Cortex of kidney (tissue), 1 donor: Measurements from ENCODE around the gene FXYD4.
"Not testable (repeated sequence)": the region's sequence is repeated elsewhere in the genome, so short reads cannot be mapped to it uniquely, and the experiment has no call there.

Experiments
- DNase-seq: peaks from one replicate; lab custom pipeline; 2025; lab: John Stamatoyannopoulos, UW

FXYD4 gene, protein sequence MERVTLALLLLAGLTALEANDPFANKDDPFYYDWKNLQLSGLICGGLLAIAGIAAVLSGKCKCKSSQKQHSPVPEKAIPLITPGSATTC

DNA sequence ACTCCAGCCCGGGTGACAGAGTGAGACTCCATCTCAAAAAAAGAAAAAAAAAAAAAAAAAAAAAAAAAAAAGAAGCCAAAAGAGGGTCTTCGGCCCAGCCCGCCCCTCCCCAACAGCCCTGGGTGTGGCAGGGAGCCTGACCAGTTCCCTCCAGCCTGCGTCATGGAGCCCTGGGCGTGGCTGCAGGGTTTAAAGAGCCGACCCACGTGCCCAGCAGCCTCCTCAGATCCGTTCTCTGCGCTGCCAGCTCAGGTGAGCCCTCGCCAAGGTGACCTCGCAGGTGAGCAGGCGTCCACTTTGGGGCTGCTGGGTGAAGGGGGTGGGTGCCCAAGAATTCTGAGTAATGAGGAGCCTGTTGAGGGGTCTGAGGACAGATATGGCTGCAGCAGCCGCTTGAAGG, at the start of gene FXYD4:
Gene FXYD4 (plus strand): TSS at position 219 of the 400 bp plus-strand sequence. CDS start 2,111 bp downstream, outside the sequence.
- DNase-seq: no peak

DNA sequence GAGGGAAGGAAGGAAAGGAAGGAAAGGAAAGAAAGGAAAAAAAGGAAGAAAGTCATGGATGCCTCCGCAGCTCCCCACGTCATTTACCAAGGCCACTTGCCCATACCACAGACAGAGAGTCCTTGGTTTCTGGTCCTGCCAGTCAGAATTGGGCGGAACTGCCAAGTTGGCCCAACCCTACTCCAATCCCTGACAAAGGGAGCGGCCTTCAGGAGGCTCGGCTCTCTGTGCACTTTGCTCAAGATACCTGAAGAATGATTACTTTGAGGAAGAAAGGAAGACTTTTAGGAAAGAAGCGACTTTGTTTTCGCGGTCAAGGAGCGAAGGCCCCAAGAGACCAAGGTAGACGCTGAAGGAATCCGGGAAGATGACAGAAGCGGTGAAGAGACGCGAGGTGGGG, 49.1 kb upstream of the FXYD4 start:
- no peak for DNase-seq

DNA sequence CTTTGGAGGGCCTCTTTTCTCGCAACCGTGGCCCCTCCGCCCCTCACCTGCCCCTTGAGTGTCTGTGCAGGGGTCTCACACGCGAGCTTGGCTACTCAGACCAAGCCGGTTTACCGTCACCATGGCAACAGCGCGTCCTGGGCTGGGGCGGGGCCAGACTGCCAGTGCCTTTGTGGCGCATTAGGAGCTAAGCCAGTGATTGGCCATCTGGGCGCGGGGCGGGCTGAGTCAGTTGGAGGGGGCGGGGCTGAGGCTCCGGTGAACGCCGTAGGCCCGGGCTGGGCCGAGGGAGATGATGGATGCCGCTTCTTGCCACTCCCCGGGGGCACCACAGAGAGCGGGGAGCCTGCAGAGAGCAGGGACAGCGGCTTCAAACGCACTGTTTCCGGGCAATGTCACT, 48.7 kb upstream of the FXYD4 start:
- DNase-seq: no peak

DNA sequence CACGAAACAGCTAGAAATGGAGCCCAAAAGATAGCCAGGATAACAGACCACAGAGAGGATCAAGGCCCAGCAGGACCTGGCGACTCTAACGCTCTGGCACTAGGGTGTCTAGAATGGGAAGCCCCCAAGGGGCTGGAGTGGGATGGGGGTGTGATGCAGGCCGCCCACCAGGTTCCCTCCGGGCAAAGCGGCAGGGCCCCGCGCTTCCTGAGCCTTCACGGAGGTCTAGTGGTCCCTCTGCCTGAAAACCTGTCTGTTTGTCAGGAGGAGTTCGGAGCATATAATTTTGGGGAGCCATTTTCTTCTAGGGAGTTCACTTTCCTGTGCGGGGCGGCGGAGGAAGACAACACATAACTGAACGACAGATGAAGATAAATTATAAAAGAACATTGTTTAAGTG, 48.2 kb upstream of the FXYD4 start:
- no peak for DNase-seq

DNA sequence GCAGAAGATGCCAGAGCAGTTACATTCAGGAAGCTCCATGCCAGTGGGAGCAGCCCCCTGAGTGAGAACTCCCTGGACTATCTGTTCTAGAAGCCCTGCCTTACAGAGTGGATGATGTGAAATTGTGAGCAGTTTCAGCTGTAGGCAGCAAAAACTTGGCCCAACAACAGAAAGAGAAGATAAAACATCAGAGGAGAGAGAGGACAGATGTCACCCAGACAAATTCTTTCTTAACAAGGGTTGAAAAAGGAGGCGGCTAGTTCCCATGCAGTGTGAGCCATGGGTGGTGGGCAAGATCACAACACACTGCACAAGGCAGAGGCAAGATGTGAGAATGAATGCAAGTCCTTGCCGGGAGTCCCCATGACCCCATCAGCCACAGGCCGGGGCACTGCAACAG, 46.6 kb upstream of the FXYD4 start:
- no peak for DNase-seq

DNA sequence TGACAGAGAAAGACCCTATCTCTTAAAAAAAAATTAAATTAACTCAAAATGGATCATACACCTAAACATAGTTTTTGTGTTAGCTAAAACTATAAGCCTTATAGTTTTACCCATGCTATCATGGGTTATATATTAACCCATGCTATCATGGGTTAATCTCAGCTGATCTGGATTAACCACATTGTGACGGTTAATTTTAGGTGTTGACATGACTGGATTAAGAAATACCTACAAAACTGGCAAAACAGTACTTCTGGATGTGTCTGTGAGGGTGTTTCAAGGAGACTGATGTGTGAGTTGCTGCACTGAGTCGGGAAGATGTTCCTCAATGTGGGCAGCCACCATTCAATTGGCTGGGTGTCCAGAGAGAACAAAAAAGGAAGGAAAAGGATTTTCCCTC, 44.3 kb upstream of the FXYD4 start:
- no peak for DNase-seq

DNA sequence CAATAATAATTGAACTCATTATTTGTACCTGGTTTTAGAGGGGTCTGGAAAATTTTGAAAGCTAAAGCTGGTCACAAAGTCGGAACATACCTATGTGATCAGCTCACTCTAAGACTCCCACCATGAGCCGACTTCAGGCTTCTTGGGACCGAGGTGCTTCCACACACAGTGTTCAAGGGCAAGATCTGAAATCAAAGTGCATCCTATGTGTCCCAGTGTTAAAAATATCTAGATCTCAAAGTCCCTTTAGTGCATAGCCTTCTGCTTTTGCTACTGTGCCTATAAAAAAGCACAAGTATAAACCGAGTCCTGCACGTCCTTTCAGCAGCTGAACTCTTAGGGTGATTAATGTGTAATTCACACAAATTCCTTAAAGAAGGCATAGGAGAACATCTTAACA, 43.5 kb upstream of the FXYD4 start:
- DNase-seq: no peak

DNA sequence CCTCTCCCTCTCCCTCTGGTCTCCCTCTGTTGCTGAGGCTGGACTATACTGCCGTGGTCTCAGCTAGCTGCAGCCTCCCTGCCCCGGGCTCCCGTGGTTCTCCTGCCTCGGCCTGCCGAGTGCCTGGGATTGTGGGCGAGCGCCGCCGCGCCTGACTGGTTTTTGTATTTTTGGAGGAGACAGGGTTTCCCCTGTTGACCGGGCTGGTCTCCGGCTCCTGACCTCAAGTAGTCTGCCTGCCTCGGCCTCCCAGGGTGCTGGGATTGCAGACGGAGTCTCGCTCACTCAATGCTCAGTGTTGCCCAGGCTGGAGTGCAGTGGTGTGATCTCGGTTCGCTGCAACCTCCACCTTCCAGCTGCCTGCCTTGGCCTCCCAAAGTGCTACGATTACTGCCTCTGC, 42.6 kb upstream of the FXYD4 start:
- not testable (repeated sequence) for DNase-seq

DNA sequence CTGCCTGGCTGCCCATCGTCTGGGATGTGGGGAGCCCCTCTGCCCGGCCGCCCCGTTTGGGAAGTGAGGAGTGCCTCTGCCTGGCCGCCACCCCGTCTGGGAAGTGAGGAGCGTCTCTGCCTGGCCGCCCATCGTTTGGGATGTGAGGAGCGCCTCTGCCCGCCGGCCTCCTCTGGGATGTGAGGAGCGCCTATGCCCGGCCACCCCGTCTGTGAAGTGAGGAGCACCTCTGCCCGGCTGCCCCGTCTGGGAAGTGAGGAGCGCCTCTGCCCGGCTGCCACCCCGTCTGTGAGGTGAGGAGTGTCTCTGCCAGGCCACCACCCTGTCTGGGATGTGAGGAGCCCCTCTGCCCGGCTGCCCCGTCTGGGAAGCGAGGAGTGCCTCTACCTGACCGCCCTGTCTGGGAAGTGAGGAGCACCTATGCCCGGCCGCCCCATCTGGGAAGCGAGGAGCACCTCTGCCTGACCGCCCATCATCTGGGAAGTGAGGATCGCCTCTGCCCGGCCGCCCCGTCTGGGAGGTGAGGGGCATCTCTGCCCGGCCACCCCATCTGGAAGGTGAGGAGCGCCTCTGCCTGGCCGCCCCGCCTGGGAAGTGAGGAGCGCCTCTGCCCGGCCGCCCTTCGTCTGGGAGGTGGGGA, 42.1 kb upstream of the FXYD4 start:
- not testable (repeated sequence) for DNase-seq

DNA sequence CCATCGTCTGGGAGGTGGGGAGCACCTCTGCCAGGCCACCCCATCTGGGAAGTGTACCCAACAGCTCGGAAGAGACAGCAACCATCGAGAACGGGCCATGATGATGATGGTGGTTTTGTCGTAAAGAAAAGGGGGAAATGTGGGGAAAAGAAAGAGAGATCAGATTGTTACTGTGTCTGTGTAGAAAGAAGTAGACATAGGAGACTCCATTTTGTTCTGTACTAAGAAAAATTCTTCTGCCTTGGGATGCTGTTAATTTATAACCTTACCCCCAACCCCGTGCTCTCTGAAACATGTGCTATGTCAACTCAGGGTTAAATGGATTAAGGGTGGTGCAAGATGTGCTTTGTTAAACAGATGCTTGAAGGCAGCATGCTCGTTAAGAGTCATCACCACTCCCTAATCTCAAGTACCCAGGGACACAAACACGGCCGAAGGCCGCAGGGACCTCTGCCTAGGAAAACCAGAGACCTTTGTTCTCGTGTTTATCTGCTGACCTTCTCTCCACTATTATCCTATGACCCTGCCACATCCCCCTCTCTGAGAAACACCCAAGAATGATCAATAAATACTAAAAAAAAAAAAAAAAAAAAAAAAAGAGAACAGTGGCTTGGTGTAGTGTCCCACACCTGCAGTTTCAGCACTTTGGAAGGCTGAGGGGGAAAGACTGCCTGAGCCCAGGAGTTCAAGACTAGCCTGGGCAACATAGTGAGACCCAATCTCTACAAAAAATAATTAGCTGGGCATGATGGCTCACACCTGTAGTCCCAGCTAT, 41.2 kb upstream of the FXYD4 start:
- not testable (repeated sequence) for DNase-seq

DNA sequence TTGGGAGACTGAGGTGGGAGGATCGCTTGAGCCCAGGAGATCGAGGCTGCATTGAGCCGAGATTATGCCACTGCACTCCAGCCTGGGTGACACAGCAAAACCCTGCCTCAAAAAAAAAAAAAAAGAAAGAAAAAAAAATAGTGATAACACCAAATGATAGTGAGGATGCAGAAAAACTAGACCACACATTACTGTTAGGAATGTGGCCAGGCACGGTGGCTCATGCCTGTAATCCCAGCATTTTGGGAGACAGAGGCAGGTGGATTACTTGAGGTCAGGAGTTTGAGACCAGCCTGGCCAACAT, 40.7 kb upstream of the FXYD4 start:
- not testable (repeated sequence) for DNase-seq

DNA sequence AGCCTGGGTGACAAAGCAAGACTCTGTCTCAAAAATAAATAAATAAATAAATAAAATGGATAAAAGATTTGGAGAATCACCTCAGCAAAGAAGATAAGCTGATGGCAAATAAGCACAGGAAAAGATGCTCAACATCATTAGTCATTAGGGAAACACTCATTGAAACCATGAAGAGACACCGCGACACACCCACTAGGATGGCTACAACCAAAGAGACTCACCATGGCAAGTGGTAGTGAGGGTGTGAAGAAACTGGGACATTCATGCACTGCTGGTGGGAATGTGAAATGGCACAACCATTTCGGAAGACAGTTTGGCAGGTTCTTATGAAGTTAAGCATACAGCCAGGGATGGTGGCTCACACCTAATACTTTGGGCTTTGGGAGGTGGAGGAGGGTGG, 37.8 kb upstream of the FXYD4 start:
- no peak for DNase-seq

DNA sequence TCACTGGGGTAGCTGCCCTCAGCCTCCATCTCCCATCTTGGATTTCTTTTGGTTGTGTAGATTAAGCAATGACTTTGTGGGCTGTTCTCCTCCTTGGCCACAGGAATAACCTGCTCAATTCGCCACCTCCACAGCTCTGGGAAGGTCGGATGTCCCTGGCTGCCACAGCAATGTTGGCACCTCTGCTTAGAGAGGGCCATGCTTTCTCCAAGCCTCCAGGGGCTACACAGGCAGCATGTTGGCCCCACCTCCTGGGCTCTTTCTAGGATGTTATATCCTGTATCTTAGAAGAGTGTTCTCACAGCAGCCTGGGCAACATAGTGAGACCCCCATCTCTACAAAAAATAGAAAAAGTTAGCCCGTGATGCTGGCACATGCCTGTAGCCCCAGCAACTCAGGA, 35.4 kb upstream of the FXYD4 start:
- no peak for DNase-seq

DNA sequence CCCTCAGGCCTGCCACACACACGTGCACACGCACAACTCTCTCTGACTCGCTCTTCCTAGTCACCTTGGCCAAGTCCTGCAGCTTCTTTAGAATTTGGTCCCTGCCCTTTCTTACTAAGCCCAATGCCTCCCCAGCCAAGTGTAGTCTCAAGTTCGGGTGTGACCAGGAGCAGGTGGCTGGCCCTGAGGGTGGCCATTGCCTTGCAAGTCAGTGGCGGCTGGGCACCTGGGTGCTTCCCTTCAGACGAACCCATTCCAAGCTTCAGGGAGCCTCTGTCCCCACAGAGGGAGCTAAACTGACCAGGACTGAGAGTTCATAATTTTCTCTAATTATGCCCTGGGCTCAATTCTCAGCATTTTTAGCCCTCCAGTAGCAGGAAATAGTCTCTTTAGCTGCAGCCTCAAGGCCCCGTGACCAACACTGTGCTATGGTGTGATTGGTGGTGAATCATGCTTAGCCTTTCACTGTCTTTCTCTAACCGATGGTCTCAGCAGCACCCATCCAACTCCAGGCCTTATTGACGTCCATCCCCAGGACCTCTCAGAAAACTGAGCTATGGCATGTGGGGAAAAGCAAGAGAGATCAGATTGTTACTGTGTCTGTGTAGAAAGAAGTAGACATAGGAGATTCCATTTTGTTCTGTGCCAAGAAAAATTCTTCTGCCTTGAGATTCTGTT, 34.7 kb upstream of the FXYD4 start:
- DNase-seq: no peak

DNA sequence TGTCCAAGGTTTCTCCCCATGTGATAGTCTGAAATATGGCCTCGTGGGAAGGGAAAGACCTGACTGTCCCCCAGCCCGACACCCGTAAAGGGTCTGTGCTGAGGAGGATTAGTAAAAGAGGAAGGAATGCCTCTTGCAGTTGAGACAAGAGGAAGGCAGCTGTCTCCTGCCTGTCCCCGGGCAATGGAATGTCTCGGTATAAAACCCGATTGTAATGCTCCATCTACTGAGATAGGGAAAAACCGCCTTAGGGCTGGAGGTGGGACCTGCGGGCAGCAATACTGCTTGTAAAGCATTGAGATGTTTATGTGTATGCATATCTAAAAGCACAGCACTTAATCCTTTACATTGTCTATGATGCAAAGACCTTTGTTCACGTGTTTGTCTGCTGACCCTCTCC, 33.9 kb upstream of the FXYD4 start:
- DNase-seq: not testable (repeated sequence)

DNA sequence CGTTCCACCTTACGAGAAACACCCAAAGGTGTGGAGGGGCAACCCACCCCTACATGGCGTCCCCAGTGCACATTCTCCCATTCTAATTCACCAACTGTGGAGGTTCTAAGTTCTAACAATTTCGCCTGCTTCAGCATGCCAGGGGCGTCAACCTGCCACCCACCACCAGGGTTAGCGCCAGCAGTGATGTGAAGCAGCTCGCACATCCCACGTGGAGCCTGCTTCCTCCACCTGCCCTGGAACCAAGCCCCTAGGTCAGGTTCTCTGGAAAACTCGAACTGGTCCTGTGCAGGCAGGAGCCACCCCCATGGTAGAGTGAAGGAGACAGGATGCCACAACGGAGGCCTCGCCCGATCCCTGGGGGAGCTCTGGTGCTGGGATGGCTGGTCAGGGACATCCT, 33.3 kb upstream of the FXYD4 start:
- no peak for DNase-seq

DNA sequence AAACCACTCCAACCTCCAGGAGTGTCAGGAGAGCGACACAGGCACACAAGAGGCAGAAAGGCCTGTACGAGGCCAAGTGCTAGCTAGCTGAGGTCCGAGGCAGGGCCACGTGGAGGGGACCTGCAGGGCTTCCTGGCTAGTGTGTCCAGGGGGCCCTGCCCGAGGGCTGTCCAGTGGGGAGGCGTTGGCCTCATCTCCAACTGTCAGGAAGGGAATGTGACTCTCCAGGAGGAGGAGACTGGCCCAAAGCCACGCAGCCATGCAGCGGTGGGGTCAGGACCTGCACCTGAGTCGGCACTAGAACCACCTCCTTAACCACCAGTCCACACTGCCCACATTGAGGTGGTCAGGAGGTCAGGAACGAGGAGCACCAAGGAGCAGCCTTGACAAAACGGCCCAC, 32.3 kb upstream of the FXYD4 start:
- DNase-seq: no peak

DNA sequence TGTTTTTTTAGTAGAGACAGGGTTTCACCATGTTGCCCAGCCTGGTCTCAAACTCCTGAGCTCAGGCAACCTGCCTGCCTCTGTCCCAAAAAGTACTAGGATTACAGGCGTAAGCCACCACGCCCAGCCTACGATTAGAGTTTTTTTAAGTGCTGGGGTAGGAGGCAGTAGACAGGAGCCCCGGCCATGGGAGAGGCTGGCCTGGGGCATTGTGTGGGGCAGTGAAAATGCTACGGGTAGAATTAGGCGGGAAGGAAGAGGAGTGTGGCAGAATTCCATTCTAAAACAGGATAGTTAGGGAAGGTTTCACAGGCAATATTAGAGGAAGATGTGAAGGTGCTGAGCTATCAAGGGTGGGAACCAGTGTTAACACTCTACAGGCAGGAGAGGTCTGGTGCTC, 31.3 kb upstream of the FXYD4 start:
- no peak for DNase-seq

DNA sequence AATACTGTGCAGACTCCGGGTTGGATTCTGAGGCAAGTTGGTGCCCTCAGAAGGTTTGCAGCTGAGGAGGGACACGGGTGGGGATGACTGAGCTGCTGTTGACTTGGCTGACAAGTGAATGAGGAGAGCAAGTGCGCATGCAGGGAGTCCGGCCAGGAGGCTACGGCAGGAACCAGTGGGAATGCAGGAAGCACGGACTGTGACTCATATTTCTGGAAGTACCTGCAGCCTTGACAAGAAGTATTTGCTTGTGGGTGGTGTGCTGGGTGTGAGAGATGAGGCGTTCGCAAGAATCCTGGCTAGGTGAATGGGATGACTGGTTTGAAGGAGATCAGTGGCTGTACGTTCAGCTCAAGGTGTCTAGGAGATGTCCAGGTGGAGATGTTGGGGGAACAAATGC, 30.8 kb upstream of the FXYD4 start:
- no peak for DNase-seq

DNA sequence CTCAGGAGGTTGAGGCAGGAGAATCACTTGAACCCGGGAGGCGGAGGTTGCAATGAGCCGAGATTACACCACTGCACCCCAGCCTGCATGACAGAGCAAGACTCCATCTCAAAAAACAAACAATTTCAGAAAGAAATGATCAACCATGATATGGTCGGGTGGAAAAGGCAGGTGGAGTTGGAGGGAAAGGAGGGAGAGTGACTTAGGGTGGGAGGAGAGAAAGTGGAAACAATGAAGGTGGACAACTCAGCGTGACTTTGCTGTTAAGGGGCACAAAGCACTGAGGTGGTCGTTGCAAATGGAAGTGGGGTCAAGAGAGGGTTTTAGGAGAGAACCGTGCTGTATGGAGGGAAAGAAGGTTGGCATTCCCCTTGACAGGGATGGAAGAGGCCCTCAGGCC, 30.0 kb upstream of the FXYD4 start:
- DNase-seq: no peak

DNA sequence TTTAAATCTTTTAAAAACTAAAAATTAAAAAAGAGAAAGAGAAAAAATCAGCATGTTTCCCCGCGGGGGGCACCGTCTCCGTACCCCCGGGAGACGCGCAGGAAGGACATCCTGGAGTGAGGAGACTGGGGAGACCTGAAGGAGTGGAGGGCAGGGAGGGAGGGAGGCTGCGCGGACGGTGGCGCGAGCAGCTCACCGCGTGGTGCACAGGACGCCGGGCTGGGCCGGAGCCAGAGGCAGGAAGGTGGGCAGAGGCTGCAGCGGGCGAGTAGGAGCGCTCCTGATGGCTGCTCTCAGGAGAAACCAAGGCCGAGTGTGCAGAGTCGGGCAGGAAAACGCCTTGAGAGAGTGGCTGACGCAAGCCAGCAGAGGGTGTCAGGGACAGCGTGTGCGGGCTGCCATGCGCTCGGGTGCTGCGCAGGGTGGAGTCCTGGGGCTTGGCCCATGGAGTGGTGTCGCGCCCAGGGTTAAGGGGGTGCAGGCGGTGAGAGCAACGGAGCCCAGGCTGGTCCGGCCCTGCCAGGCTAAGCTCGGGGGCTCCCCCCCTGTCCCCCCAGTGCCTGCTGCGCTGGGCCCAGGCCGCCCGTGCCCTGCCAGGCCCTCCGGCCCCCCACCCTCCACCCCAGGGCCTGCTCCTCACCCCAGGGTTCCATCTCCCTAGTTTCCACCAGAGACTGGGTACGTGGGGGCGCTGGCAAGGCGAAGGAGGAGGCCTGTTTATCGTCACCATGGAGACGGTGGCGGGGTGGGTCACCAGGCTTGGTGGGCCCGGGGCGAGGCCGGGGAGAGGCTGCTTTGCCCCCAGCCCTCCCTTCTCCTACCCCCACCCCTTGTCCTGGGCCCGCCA, 28.9 kb upstream of the FXYD4 start:
- no peak for DNase-seq

DNA sequence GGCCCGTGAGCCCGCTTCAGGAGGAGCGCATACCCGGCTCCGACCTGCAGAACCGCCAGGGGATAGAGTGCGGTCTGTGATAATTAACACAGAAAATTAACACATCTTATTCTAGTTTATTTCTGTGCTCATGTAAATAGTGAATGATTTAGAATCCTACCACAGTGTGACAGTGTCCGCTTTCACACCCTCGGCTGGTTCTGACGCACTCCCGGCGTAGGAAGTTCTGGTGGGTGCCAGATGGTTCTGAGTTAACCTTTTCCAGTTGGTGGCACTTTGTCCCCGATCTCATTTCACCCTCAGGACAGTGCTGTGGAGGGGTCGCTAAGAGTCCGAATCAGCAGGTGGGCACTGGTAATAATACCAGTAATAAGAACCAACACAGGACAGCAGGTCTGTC, 28.3 kb upstream of the FXYD4 start:
- no peak for DNase-seq
